Epithelial cell of proximal tubule (primary cell): ENCODE measurements around the gene RPS4Y2. TPM values are rescaled to one million over a fixed set of nuclear protein-coding genes. Genes with fewer than 3 reads are reported as not detected.

ENCODE experiments used
- DNase-seq: peaks from one replicate; pipeline ENCODE4 v3.0.0-alpha.2; 2011; ENCODE audit warnings: low read depth
- H3K4me3 ChIP-seq: 2 replicates; pipeline ENCODE4 v1.5.1; 2011; ENCODE audit warnings: low read depth, mild to moderate bottlenecking, low read length
- total RNA-seq: library from RNA; depleted of rRNA; stranded (reverse); fragments of >200 nt; gene quantifications from 2 replicates; pipeline ENCODE4 v1.2.3, GENCODE V29; 2015
- TF ChIP-seq, protein P1 (sequence below): conservative IDR thresholded peaks from 2 replicates; pipeline ENCODE4 v1.5.1; 2012; ENCODE audit warnings: low read depth, mild to moderate bottlenecking, low read length

The RPS4Y2 gene
- total RNA-seq: not detected in 2 replicates

DNA sequence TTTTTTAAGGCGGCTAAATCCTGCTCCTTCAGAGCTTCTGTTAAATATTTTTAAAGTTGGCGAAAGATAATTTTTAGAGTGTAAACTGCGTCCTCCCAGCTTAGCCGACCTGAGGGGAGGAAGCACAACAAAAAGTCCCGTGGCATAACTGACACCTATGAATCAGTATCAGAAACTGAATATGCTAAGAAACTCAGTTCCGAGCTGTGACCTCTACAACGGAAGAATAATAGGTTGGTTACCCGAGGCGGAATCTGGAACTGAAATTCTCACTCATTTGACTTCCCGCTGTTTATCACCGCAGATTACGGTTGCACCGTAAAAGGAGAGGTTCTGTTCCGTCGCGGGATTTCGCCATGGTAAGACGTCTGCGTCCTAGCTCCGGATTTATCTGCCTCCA, at the start of gene RPS4Y2:
Gene RPS4Y2, plus strand, starts transcription at position 301 of the 400 bp plus-strand sequence. Its CDS starts 56 bp downstream, at position 357.
- no peak within 1 kb of the TSS for H3K4me3 ChIP-seq
- no peak for DNase-seq
- TF ChIP-seq, protein P1, sequence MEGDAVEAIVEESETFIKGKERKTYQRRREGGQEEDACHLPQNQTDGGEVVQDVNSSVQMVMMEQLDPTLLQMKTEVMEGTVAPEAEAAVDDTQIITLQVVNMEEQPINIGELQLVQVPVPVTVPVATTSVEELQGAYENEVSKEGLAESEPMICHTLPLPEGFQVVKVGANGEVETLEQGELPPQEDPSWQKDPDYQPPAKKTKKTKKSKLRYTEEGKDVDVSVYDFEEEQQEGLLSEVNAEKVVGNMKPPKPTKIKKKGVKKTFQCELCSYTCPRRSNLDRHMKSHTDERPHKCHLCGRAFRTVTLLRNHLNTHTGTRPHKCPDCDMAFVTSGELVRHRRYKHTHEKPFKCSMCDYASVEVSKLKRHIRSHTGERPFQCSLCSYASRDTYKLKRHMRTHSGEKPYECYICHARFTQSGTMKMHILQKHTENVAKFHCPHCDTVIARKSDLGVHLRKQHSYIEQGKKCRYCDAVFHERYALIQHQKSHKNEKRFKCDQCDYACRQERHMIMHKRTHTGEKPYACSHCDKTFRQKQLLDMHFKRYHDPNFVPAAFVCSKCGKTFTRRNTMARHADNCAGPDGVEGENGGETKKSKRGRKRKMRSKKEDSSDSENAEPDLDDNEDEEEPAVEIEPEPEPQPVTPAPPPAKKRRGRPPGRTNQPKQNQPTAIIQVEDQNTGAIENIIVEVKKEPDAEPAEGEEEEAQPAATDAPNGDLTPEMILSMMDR: no peak

DNA sequence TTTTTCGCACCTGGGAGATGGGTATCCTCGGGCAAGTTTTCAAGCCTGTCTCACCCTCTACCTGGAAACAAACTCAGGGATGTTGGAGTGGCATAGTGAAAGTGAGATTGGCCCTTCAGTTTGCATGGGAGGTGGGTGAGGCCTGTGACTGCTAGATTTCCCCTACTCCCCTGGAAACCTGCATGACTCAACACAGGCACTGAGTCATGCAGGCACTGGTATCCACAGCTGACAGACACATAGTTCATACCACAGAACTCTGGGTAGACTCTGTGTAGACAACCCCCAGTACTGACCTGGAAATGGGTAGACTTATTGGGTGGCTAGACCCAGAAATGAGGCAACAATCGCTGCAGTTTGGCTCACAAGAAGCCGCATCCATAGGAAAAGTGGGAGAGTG, 41.5 kb upstream of the RPS4Y2 start:
- TF ChIP-seq, protein P1: no peak
- no peak overlapping the region for H3K4me3 ChIP-seq
- peak; percentile 12 for DNase-seq

DNA sequence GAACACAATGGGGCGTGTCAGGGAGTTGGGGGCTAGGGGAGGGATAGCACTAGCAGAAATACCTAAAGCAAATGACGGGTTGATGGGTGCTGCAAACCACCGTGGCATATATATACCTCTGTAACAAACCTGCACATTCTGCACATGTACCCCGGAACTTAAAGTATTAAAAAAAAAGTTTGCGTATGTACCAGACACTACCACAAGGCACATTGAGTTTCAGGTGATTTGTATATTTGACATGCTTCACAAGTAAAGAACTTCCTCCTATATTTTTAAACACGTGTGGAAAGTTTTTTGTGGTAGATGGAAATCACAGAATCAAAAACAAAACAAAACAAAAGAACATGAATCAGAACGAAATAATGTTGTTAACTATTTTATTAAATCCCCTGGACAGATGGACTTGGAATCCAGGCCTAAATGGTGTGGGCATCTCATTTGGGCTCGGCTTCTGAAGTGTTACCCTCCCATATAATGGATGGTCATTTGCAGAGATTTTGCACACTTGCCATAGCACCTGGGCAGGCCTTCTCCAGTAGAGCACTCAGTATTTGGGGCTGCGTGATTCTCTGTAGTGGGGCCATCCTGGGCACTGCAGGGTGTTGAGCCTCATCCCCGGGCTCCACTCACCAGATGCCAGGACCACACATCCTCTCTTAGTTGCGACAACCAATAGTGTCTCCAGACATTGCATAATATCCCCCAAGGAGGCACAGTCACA, 29.6 kb upstream of the RPS4Y2 start:
- TF ChIP-seq, protein P1: no peak
- no peak for DNase-seq

DNA sequence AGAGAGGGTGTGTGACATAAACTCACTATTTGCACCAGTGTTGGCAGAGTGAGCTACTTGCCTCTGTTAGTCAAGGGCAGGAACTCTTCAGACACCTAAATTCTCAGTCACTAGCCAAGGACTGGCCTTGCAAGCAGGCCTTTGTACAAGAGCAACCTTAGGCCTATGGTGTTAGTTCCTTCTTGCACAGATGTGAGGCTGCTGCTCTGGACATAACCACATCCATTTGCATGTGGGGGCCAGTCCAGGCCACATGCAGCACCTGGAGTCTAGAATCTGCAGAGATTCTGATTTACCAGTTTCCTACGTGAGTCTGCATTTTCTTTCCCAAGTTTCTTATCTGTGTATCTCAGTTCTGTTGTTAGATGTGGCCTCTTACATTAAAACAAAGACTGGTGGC, 20.7 kb upstream of the RPS4Y2 start:
- no peak for DNase-seq
- TF ChIP-seq, protein P1: no peak
- no peak overlapping the region for H3K4me3 ChIP-seq

More for the DNA sequence above, 29.6 kb upstream of the RPS4Y2 start:
- no peak overlapping the region for H3K4me3 ChIP-seq

DNA sequence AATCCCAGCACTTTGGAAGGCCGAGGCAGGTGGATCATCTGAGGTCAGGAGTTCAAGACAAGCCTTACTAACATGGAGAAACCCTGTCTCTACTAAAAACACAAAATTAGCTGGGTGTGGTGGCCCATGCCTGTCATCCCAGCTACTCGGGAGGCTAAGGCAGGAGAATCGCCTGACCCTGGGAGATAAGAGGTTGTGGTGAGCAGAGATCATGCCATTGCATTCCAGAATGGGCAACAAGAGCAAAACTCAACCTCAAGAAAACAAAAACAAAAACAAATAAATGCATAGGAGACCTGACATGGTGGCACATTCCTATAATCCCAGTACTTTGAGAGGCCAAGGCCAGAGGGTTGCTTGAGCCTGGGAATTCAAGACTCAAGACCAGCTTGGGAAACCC, 16.1 kb upstream of the RPS4Y2 start:
- H3K4me3 ChIP-seq: no peak overlapping the region
- TF ChIP-seq, protein P1: no peak
- no peak for DNase-seq

DNA sequence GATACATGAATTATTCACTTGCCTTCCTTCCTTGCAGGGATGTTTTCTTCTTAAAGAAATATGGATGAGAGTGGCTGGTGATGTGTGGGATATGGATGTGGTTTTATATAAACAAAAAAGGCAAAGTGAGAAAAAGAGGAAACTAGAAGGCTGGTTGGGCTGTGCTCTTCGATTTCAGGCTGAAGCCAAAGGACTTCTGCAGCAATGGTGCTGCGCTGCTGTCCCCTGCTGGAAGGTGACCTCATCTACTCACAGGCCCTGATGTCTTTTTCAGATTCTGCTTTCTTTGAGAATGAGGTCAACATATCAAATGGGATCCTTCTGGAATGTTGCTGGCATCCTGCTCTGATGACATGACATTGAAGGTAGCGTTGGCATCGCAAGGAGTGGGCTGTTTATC, 15.3 kb upstream of the RPS4Y2 start:
- no peak overlapping the region for H3K4me3 ChIP-seq
- TF ChIP-seq, protein P1: peak; percentile 70
- DNase-seq: peak; percentile 3

DNA sequence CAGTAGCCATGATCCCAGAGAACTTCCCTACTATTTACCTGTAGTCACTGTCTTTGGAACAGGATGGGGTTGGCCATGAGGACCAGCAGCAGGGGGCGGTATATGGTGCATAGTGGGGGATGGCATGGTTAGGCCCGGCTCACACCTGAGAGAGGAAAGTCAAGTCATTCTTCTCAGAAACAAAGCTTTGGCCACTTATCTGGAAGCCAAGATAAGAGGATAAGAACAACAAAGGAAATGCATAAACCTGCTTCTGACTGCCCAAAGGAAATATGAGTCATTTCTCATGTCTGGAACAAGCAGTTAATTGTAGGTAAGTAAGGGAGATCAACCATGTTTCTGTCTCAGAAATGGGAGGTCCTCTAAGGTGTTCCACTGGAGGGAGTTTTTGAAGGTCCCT, 10.8 kb upstream of the RPS4Y2 start:
- no peak overlapping the region for H3K4me3 ChIP-seq
- TF ChIP-seq, protein P1: peak; percentile 10
- DNase-seq: no peak
